Measurements from ENCODE around the gene SLC25A29.
A peak's percentile ranks its signal among the peaks of the same experiment; 100 is the strongest.
"Not testable (repeated sequence)": the region's sequence is repeated elsewhere in the genome, so short reads cannot be mapped to it uniquely, and the experiment has no call there.

Gene SLC25A29

GRCh38 chr14:100286484-100287191 is 19.6 kb downstream of the SLC25A29 start:
- TF ChIP-seq, protein P1, sequence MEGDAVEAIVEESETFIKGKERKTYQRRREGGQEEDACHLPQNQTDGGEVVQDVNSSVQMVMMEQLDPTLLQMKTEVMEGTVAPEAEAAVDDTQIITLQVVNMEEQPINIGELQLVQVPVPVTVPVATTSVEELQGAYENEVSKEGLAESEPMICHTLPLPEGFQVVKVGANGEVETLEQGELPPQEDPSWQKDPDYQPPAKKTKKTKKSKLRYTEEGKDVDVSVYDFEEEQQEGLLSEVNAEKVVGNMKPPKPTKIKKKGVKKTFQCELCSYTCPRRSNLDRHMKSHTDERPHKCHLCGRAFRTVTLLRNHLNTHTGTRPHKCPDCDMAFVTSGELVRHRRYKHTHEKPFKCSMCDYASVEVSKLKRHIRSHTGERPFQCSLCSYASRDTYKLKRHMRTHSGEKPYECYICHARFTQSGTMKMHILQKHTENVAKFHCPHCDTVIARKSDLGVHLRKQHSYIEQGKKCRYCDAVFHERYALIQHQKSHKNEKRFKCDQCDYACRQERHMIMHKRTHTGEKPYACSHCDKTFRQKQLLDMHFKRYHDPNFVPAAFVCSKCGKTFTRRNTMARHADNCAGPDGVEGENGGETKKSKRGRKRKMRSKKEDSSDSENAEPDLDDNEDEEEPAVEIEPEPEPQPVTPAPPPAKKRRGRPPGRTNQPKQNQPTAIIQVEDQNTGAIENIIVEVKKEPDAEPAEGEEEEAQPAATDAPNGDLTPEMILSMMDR (conservative IDR thresholded peaks at IDR 0.05; ENCODE audit: low read depth, low read length), result no peak
- H3K4me3 ChIP-seq (ENCODE audit: low read depth, low read length), result no peak overlapping the region
- DNase-seq (ENCODE audit: low read depth), result no peak

- TF ChIP-seq, protein P1 (conservative IDR thresholded peaks at IDR 0.05; ENCODE audit: low read depth, low read length), result no peak
- peak overlapping the region; percentile 75 for H3K4me3 ChIP-seq (ENCODE audit: low read depth, low read length)
- no peak for DNase-seq (ENCODE audit: low read depth)
Observed at GRCh38 chr14:100285913-100286400, 20.3 kb downstream of the SLC25A29 start.

DNA sequence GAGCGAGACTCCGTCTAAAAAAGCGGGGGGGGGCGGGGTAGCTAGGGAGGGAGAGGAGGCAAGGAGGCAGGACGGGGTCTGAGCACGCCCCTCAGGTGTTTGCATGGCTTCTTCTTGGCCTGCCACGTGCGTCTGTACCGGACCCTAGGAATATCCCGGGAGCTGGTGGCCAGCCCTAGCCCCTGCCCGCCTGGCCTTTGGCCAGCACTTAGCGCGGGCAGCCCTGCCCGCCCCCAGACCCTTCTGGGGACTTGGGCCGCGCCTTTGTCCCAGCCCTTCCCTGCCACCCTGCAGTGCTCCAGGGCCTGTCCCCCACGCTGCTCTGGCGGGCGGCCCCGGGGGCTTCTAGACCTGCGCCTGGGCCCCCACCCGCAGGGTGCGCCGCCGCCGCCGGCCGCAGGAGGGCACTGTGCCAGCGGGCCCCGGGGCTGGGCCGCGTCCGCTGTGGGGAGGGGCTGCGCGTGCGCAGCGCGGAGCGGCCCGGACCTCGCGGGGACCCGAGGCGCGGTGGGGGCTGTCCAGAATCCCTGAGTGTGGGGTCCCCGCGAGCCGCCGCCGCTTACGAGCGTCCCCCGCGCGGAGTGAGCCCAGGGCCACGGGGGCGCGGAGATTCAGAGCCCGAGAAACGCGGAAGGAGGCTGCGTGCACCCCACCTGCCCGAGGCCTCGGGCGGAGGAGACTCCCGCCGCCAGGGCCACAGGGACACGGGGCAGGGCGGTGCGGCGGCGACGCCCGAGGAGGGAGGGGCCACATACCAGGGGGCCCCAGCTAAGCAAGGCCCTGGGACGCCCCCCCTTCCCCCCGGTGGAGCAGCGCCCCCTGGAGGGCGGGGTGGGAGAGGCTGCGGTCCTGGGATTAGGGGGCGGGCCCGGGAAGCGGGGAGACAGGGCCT is 21.0 kb downstream of the SLC25A29 start:
- peak; percentile 52 for DNase-seq (ENCODE audit: low read depth)

GRCh38 chr14:100283984-100284881 is 22.0 kb downstream of the SLC25A29 start:
- TF ChIP-seq, protein P1 (conservative IDR thresholded peaks at IDR 0.05; ENCODE audit: low read depth, low read length), result no peak
- no peak for DNase-seq (ENCODE audit: low read depth)
- H3K4me3 ChIP-seq (ENCODE audit: low read depth, low read length), result peak overlapping the region; percentile 75

More for the DNA sequence above, 21.0 kb downstream of the SLC25A29 start:
- H3K4me3 ChIP-seq (ENCODE audit: low read depth, low read length), result peak overlapping the region; percentile 75
- TF ChIP-seq, protein P1 (conservative IDR thresholded peaks at IDR 0.05; ENCODE audit: low read depth, low read length), result peak; percentile 75

GRCh38 chr14:100283436-100283835 is 22.8 kb downstream of the SLC25A29 start:
- not testable (repeated sequence) for H3K4me3 ChIP-seq (ENCODE audit: low read depth, low read length); DNase-seq (ENCODE audit: low read depth)

- H3K4me3 ChIP-seq (ENCODE audit: low read depth, low read length), result no peak overlapping the region
- TF ChIP-seq, protein P1 (conservative IDR thresholded peaks at IDR 0.05; ENCODE audit: low read depth, low read length), result no peak
- no peak for DNase-seq (ENCODE audit: low read depth)
Observed at GRCh38 chr14:100282766-100283419, 23.4 kb downstream of the SLC25A29 start.

Measured in choroid plexus epithelial cell (primary cell).